DMS53 treated with DMSO at 0.1 percent for 48 hours (cell line): Measurements from ENCODE around the gene MED27.

Source experiments
- DNase-seq: peaks from one replicate; lab custom pipeline; 2025; ENCODE audit not compliant: unreplicated experiment; lab: John Stamatoyannopoulos, UW

The MED27 gene

DNA sequence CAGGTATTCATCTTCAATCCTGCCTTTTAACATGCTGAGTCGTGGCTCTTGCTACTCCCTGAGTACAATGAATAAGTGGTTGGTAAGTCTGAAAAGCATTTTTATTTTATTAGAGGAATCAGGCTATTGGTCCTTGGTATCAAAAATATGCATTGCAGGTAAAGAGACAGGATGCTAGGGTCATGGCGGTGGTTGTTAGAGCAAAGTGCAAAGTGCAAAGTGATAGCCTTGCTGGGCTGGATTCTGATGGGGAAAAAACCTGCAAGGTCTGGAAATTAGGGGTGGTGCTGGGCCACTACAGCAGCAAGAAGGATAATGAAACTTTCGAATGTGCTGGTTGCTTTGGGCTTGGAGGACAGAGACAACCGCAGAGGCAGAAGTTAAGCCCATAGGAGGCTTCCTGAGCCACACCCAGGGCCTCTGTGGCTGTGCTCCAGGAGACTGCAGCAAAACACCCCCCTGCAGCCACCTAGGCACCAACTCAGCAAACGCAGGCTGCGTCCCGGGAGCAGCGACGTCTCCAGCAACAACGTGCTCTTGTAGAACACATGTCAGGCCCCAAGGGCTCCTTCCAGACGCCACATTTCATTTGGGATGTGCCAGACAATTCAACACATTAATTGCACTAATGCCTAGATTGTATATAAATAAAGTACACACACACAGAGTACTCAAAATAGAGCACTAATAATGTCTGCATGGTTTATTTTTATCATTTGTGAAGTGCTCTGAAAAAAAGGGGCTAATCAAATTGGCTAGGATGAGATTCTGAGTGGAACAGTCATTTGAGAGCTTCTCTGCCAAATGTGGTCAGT lies 190.0 kb downstream of the MED27 start:
- no peak for DNase-seq

GRCh38 chr9:131888923-131889322 lies 190.7 kb downstream of the MED27 start:
- no peak for DNase-seq

- no peak for DNase-seq
These were observed 192.0 kb downstream of the MED27 start for GRCh38 chr9:131887680-131888079.

GRCh38 chr9:131886826-131887225 lies 192.8 kb downstream of the MED27 start:
- DNase-seq, result no peak

DNA sequence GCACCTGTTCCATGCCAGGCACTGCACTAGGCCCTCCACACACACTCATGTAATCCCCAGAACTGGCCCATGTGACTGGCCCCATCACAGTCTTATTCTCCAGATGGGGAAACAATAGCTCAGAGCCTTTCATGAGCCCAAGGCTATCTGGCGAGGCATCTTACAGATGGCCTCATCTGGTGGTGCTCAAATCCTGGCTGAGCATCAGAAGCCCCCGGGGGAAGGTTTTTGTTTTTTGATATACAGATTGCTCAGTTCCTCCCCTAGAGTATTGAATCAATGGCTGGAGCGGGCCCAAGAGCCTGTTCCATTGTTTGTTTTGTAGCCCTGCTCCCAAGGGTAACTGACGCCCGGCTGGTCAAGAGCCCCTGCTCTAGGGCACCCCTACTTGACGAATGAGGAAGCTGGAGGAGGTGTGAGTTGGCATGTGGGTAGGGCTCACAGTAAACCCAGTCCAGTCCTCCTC lies 194.5 kb downstream of the MED27 start:
- DNase-seq, result no peak

DNA sequence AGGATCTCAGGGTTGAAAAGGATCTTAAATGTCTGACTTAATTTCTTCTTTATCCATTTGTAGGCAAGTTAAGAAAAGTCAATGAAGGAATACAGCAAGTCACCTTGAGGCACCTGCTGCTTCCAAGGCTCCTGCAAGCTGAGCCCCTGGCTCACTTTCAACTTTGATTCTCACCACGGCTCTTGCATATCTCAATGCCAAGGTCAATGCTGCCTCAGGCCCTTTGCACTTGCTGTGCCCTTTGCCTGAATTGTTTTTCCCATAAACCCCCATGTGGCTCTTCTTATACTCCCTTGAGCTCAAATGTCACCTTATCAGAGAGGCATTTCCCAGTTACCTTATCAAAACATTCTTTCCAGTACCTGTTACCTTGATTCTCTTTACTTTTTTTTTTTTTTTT lies 195.4 kb downstream of the MED27 start:
- no peak for DNase-seq

DNA sequence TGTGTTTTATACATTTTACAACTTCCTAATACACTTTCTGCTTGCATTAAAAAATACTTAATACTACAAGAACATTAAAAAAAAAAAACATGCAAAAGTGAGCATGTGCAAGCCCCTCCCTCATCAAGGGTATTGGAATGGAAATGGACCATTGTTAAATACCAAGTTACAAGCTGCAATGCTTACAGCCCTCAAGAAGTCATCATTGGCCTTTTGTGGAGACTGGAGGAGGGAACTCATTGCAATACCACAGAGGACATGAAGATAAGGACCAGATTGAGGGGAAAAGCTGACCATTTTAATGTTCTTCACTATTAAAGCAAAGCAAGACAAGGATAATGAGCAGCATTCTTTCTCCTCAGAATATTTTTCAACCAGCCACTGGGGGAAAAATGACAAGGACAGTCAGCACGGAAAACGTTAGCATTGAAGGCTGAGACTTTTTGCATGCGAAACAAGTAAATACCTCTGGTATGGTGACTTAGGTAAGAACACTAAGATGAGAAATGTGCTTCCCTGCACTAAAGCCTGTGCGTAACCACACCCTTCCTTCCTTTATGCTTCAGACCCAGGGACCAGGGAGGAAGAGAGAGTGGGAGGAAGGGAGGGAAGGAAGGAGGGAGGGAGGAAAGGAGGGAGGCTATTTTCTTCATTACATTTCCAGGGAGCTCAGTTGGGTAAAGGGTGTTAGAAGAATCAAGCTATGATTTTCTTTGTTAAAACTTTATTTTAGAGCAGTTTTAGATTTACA lies 198.7 kb downstream of the MED27 start:
- no peak for DNase-seq

DNA sequence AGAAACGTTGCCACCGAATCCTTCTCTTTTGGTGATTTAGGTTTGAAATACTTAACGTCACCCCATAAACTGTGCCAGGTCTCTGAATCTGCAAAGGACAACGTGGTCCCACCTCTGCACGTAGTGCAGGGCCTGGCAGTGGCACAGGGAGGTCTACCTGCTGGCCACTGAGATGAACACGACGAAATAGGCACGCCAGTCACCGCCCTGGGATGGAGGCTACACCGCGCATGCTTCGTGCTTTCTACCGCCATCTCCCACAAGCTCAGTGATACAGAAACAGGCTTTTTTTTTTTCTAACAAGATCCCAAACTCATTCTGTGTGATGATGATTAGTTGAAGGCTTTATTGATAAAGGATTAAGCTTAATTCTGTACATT lies 199.8 kb downstream of the MED27 start:
- DNase-seq, result no peak

- no peak for DNase-seq
These were observed 200.3 kb downstream of the MED27 start for GRCh38 chr9:131879181-131879910.

- DNase-seq, result no peak
These were observed 203.2 kb downstream of the MED27 start for GRCh38 chr9:131876486-131876885.

GRCh38 chr9:131875828-131876485 lies 203.7 kb downstream of the MED27 start:
- DNase-seq, result no peak

DNA sequence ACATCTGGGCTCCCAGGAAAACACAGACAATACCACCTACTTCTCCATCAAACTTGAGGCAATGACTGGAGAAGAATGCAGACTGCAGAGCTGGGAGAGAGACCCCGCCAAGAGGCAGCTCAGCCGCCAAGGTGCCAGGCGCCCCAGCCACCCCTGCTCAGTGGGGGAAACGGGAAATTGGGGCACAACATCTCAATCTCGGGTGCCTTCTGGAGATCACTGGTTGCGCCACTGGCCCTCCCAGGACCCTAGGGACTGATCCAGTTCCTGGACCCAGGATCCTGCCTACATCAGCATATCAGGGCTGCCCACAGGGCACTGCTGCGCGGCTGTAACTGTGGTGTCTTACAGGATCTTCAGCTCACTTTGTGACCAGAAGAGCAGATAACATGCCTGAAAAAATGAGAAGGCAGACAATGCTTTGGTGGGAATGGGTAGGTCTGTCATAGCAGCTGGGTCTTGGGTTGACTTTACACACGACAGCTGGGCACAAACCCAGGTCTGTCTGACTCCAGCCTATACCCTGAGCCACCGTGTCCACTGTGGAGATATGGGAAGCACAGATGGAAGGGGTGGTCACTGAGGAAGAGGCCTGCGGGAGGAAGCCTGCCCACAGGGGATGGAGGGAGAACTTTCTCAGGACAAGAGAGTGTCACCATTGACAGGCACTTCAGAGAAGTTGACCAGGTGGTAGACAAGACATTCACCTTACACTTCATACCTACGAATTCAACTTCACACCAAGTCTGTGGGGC lies 204.6 kb downstream of the MED27 start:
- DNase-seq, result no peak

GRCh38 chr9:131874447-131874846 lies 205.2 kb downstream of the MED27 start:
- no peak for DNase-seq

GRCh38 chr9:131873891-131874440 lies 205.7 kb downstream of the MED27 start:
- DNase-seq, result no peak

GRCh38 chr9:131873335-131873734 lies 206.3 kb downstream of the MED27 start:
- DNase-seq, result no peak

DNA sequence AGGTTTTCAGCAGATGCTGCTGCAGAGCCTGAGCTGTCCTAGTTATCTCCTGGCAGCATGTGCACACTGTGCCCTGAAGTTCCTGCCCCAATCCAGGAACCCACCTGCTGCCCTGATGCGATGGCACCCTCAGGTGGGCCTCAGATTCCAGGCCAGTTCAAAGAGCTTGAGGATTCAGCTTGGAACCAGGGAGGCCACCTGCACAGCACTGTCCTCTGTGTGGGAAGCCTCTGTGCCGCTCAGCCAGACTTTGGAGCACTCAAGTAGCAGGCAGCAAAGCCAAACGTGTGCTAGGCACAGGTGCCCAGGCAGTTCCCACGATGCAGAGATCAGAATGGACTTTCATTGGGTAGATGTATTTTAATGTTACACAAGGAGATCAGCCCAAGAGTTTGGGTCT lies 207.0 kb downstream of the MED27 start:
- DNase-seq, result no peak

GRCh38 chr9:131872006-131872405 lies 207.7 kb downstream of the MED27 start:
- DNase-seq, result no peak

GRCh38 chr9:131870156-131870555 lies 209.5 kb downstream of the MED27 start:
- no peak for DNase-seq

GRCh38 chr9:131869348-131869747 lies 210.3 kb downstream of the MED27 start:
- DNase-seq, result no peak

DNA sequence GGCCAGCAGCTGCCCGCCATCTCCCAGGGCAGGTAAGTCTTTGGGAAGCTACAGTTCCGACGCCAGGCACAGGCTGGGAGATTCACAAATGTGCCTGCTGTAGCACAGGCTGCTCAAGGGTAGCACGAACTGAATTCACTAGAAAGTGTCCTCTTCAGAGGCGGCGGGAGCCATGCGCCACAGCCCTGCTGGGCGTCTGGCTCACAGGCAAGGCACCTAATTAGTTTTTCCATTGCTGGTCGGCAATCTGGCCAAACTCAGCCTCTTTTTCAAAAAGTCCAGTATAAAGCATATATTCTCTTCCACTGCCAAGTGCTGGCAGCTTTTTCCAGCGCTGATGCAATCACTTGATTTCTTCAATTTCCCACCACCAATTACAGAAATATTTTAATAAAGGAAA lies 210.9 kb downstream of the MED27 start:
- no peak for DNase-seq
